Stimulated activated naive CD4-positive, alpha-beta T cell (primary cell): Measurements from ENCODE around the gene GLYR1.
A peak's percentile ranks its signal among the peaks of the same experiment; 100 is the strongest.
"Not testable (repeated sequence)": the region's sequence is repeated elsewhere in the genome, so short reads cannot be mapped to it uniquely, and the experiment has no call there.

Experiments
- DNase-seq, 6 experiments: peaks; one replicate each; lab custom pipeline; 2025; lab: John Stamatoyannopoulos, UW

The GLYR1 gene

DNA sequence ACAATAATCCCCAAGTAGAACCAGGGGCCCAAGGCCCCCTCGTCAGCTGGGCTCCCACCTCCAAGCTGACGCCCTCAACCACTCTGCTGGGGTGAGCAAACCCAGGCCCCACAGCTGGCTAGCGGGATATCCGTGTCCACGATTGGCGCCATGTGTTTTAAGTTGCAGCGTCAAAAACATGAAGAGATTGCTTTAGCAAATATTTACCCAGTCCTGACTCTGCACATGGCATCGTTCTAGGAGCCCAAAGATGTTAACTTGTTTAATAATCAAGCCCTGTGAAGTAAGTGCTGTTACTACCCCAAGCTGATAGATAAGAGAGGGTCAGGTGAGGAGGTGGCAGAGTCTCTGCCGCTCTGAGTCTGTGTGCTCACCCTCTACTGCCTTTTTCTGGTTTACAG, 58.6 kb downstream of the GLYR1 start:
- DNase-seq: no peak

DNA sequence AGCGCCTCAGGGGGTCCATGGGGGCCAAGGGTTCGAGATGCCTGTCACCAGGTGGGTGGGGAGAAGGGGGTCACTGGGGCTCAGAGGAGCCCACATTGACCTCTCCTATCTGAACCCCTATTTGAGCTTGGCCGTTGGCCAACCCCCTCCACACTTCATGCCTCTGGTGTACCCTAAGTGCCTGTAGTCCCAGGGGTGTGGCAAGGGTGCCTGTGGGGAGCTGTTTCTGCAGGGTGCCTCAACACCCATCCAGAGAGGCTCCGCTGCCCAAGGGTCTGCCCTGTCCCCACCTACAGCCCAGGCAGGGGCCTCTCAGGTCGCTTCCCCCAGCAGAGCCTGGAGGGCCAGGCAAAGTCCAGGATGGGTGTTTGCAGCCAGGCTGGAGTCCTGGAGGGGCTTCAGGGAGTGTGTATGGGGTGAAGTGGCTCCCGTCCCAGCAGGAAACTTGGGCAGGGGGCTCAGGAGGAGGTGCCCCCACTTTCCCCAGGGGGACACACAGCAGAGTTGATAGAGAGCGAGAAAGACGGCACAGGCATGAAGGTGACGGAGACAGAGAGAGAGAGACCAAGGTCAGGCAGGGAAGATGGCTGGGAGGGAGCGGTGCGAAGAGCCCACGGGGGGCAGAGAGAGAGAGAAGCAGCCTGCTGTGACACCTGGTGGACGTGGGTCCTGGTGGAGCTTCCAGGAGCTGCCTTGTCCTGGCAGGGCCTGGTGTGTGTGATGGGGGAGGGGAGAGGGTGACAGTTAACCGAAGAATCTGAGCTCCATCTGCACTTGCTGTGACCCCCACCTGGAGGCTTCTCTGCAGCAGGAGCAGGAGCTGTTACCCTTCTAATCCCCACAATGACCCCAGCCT, 59.2 kb downstream of the GLYR1 start, which contains the start of gene SEPTIN12:
Gene SEPTIN12 (minus strand): TSS at position 719 of the 856 bp plus-strand sequence. CDS start 700 bp downstream, at position 19.
- no peak for DNase-seq

DNA sequence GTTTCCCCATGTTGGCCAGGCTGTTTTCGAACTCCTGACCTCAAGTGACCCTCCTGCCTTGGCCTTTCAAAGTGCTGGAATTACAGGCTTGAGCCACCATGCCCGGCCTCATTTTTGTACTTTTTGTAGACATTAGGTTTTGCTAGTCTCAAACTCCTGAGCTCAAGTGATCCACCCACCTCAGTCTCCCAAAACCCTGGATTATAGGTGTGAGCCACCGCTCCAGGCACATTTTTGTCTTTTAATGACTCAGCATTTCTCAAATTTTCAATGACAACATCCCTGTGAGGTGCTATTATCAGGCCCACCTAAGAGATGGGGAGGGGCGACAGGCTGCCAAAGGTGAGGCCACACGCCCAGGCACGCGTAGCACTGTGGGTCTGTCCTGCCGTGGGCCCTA, 60.0 kb downstream of the GLYR1 start:
- no peak for DNase-seq

DNA sequence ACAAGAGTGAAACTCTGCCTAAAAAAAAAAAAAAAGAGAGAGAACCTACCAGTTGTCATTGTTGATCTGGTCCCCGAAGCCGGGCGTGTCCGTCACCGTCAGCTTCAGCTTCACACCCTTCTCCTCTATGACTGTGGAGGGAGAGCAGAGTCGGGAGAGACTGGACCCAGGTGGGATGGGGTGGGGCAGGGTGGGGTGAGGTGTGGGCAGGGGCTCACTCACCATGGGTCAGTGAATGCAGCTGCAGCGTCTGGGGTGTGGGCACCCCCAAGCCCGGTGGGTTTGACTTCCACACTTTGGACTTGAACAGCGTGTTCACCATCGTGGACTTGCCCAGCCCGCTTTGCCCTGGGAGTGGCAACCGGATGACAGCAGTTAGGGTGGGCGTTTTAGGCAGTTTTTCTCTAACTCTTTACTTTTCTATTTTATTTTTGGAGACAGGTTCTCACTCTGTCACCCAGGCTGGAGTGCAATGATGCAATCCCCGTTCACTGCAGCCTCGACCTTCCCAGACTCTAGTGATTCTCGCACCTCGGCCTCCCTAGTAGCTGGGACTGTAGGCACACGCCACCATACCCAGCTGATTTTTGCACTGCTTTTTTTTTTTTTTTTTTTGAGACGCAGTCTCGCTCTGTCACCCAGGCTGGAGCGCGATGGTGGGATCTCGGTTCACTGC, 61.2 kb downstream of the GLYR1 start:
- no peak for DNase-seq

DNA sequence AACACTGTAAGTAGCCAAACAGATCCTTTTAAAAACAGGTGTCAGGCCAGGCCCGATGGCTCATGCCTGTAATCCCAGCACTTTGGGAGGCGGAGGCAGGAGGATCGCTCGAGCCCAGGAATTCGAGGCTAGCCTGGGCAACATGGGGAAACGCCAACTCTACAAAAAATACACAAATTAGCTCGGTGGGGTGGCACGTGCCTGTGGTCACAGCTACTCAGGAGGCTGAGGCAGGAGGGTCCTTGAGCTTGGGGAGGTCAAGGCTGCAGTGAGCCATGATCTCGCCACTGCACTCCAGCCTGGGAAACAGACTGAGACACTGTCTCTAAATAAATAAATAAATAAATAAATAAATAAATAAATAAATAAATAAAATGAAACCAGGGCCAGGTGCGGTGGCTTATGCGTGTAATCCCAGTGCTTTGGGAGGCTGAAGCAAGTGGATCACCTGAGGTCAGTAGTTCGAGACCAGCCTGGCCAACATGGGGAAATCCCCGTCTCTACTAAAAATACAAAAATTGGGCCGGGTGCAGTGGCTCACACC, 62.6 kb downstream of the GLYR1 start:
- DNase-seq: not testable (repeated sequence)

DNA sequence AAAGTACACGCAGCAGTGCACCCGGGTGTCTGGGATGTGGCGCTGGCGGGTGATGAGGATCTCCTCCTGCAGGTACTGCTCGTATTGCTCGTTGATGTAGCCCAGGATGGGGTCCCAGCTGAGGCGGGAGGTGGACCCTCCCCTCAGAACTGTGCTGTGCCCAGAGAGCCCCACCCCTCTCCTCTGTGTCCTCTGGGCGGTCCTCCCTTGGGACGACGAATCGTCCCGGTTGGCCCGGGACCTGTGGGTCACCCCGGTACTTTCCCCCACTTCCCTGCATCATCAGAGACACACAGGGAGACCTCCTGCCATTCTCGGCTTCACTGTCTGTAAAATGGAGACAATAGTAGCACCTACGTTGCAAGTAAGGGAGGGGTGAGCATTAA, 63.1 kb downstream of the GLYR1 start:
- DNase-seq: no peak

DNA sequence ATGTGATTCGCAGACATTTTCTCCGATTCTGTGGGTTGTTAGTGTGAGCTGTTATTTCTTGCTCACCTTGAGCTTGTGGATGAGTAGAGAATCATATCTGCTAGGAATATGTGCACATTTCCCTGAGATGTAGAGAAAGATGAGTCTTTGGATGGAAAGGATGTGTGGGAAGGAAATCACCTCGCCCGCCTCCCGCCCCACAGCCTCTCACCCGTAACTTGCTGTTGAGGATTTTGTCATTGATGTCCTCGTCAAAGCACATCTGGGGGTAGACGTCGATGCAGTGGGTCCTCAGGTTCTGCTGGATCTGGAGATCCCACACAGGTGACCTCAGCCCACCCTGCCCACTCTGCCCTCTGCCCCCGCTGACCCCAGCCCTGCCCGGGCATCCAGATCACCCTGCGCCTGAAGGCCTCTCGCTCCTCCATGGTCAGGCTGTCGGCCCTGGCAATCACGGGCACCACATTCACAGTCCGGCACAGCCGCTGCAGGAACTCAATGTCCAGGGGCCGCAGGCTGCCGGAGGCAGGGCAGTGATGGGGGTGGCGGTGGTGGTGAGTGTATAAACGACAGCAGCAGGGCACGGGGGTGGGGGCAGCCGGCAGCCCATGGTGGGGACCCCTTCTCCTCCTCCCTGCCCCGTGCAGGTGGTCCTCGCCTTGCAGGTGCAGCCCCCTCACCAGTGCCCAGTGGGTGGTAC, 63.7 kb downstream of the GLYR1 start:
- DNase-seq: no peak

DNA sequence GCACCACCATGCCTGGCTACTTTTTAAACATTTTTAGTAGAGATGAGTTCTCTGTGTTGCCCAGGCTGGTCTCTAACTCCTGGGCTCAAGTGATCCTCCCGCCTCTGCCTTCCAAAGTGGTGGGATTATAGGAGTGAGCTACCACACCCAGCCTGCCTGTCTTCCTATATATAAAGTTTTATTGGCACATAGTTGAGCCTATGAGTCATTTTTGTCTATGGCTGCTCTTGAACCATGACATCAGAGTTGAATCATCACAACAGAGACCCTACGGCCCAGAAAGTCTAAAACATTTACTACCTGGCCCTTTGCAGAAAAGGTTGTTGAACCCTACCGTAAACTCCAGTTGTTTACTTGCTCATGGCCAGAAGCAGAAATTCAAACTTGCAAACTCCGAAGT, 66.9 kb downstream of the GLYR1 start:
- no peak for DNase-seq

DNA sequence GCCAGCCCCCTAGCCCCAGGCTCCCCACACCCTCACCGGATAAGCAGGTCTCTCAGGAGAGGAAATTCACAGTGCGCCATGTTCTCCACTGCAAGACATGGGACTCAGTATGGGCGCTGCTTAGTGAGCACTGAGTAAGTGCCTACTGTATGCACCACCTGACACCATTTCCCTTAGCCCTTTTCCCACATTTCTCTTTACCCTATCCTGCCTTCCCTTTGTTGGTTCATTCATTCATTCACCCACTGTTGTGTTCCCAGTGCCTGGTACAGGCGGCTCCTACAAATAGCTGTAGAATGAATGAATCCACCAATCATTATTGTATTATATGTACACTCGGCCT, 69.1 kb downstream of the GLYR1 start:
- DNase-seq: no peak

DNA sequence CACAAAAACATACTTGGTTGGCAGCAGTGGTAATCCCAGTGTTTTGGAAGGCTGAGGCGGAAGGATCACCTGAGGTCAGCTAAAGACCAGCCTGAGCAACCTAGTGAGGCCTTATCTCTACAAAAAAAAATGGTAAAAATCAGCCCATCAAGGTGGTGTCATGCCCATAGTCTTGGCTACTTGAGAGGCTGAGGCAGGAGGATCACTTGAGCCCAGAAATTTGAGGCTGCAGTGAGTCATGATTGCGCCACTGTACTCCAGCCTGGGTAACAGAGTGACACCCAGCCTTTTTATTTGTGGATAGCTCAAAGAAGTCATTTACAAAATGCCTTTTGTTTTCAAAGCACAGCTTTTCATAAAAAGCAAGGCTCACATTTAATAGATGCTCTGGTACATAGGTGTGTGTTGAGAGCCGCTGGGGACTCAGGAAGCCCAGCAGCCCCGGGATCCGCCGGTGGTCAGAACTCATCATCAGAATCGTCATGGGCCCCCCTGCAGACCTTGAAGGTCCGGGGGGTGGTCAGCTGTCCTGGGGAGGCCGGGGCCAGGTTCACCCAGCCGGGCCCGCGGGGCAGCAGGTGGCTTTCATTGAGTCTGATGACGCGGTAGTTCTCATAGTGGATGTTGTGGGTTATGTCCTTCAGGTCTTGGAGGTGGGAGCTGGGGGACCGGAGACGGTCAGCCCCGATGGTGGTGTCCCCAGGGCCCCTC, 69.6 kb downstream of the GLYR1 start:
- no peak for DNase-seq

DNA sequence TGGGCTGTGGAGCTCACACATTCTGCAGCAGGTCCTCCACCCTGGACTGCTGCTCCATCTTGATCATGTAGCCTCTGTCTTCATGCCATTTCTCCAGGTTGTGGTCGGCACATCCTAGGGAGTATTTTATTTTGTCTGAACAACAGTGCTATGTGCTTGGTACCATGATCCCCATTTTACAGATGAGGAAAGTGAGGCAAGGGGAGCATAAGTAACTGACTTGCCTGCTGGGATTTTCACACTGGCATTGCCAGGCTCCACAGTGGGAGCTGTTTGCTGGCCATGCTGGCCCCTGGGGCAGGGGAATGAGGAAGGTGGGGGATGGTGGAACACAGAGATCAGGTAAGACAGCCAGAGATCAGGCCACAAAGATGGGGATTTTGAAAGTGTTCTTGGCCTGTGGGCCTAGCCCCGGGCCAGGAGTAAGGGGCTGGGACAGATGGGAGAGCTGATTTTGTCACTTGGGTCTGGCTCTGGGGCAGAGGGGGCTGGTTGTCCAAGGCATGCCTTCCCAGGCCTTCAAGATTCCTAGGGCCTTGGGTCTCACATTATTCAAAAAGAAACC, 70.9 kb downstream of the GLYR1 start:
- DNase-seq: no peak

DNA sequence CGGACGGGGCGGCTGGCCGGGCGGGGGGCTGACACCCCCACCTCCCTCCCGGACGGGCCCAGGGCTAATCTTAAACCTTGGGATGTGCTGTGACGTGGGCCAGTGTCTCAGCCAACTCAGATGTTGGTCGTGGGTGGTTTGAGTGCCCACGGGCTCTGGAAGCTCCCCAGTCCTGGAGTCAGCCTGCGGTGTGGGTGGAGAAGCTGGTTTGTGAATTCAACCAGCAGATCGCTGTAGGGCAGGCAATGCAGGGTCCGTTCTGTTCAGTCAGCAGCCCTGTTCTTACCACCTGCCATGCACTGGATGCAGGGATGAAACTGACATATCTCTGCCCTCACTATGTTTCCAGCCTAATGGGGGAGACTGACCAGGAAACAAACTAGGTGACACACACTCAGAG, 72.1 kb downstream of the GLYR1 start:
- DNase-seq: no peak

DNA sequence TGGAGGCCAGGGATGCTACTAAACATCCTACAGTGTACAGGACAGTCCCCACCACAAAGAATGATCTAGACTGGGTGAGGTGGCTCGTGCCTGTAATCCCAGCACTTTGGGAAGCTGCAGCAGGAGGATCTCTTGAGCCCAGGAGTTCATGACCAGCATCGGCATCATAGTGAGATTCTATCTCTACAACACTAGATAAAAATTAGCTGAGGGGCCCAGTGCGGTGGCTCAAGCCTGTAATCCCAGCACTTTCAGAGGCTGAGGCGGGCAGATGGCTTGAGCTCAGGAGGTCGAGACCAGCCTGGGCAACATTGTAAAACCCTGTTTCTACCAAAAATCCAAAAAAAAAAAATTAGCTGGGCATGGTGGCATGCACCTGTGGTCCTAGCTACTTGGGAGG, 74.7 kb downstream of the GLYR1 start:
- DNase-seq: no peak

DNA sequence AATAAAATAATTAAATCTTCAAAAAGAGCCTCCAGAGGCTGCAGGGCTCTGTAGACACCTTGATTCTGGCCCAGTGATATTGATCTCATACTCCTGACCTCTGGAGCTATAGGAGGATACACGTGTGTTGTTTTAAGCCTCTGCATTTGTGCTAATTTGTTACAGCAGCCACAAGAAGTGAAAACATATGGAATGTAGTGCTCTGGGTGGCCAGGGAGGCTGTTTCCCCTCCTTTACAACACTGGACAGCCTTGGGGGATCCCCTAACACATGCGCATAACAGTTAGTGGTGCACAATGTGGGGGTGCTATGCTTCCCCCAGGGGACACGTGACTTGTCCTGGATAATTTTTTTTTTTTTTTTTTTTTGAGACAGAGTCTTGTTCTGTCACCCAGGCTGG, 75.4 kb downstream of the GLYR1 start:
- DNase-seq: no peak

DNA sequence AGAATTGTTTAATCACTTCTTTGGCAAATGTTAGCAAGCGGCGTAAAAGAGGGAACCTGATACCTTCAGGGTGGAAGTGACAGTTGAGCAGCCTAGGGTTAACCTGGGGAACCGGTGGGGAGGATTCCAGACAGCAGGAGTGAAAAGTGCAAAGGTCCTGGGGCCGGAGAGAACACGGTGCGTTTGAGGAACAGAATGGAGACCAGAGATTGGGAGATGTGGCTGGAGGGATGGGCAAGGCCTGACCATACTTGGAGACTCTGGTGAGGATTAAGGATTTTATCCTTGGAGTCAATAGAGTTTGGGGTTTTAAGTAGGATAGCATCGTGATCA, 77.8 kb downstream of the GLYR1 start:
- peak in 2 of 6 experiments; percentile 7 to 17 for DNase-seq

DNA sequence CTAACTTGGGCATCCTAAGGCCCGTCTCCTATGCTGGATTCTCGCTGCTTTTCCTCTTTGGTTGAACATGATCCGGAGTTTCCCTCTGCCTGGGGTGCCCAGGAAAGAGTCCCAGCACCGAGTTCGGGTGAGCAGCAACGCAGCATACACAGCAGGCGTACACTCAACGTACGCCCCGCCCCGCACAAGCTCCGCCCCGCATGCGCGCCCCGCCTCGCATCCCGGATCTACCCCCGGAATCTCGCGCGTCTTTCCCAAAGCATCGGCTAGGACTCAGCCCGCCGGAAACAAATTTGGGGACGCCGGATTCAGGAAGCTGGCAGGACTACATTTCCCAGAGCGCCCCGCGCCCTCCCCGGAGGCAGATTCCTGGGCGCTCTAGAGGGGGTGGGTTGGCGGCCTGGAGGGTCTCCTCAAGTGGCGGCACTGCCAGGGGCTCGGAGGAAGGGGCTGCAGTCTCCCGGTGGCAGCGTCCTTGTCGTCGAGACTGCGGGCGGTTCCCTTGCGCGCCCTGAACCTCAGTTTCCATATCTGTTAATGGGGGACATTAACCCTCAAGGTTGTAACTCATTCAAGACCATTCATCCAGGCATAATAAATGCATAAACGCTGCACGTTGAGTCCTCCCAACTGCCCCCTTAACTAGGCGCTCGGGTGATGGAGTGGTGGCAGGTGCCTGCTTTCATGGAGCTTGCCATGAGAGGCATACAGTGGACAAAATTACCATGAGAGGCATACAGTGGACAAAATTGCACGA, 78.4 kb downstream of the GLYR1 start:
- DNase-seq: peak; percentile 60 to 83 (median 74)

DNA sequence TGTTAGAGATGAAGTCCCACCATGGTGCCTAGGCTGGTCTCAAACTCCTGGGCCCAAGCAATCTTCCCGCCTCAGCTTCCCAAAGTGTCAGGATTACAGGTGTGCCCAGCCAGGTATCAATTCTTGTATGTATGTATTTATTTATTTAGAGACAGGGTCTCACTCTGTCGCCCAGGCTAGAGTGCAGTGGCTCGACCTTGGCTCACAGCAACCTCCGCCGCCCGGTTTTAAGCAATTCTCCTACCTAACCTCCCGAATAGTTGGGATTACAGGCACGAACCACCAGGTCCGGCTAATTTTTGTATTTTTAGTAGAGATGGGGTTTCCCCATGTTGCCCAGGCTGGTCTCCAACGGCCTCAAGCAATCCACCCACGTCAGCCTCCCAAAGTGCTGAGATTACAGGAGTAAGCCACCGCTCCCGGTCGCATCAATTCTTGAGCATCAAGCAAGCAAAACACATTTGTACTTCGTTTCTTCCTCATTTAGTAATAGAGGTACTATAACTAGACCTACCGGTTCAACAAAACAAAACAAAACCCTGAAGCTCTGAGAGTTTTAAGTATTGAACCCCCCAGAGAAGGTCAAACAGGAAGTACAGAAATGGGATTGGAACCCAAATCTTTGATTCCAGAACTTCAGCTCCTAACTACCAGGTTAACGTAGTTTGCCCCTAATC, 79.1 kb downstream of the GLYR1 start:
- peak in 1 of 6 experiments; percentile 40 for DNase-seq

DNA sequence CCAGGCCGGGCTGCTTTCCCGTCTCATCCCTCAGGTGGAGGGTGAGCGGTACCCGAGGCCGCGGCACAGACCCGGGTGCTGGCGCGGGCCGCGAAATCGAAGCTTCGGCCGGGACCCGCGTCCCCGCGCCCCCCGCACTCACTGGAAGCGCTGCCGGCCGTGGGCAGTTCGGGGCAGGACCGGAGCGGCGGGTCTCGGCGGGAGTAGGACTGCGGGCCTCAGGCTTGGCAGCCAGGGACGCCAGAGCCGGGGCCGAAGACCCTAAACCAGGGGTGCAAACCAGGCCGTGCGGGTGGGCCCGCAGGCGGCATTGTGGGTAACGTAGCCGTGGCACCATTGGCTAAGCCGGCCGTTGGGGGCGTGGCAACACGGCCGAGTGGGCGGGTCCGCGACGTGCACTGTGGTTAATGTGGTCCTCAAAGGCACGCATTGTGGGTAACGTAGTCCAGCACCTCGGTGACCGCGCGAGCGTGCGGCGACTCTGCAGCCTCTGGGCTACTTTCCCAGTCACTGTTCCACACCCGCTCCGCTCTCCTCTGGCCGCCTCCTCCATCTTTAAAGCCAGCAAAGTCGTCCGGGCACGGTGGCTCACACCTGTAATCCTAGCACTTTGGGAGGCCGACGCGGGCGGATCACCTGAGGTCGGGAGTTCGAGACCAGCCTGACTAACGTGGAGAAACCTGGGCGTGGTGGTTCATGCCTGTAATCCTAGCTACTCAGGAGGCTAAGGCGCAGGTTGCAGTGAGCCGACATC, 80.0 kb downstream of the GLYR1 start, which contains the start of gene ZNF500:
Gene ZNF500 (minus strand): TSS at position 288 of the 754 bp plus-strand sequence. CDS start 1,184 bp downstream, outside the sequence.
- DNase-seq: peak; percentile 85 to 93 (median 92)
